WTC11 (cell line): ENCODE results near the gene C1orf167. TPM values are rescaled to one million over a fixed set of nuclear protein-coding genes. Genes with fewer than 3 reads are reported as not detected.

ENCODE experiments used
- ATAC-seq: fragments of 200-7000 bp; cut with Tn5 transposase; 2 replicates; pipeline ENCODE4 v1.10.0; 2021; ENCODE audit warnings: mild to moderate bottlenecking, moderate library complexity
- CTCF ChIA-PET: fragments of 300-600 bp; sonication (Branson Sonifier 250); formaldehyde crosslinking; loops from one replicate; lab custom pipeline; 2021; ENCODE audit warnings: antibody characterized with exemption; lab: Charles Lee
- POLR2A ChIA-PET: fragments of 350-600 bp; sonication (Branson Sonifier 250); formaldehyde crosslinking; loops from one replicate; lab custom pipeline; 2021; ENCODE audit warnings: antibody characterized with exemption; lab: Charles Lee
- DNase-seq: peaks from one replicate; pipeline ENCODE4 v3.0.0; 2021; ENCODE audit warnings: low spot score
- H3K27ac Mint-ChIP-seq: 2 replicates; pipeline ENCODE4 v1.8.0; 2021; ENCODE audit warnings: mixed read lengths
- H3K27me3 Mint-ChIP-seq: 2 replicates; pipeline ENCODE4 v1.8.0; 2021; ENCODE audit warnings: low read depth, mild to moderate bottlenecking, moderate library complexity, mixed read lengths
- H3K36me3 Mint-ChIP-seq: 2 replicates; pipeline ENCODE4 v1.8.0; 2021; ENCODE audit warnings: mixed read lengths
- H3K4me1 Mint-ChIP-seq: 2 replicates; pipeline ENCODE4 v1.8.0; 2022; ENCODE audit warnings: mixed read lengths
- H3K4me3 Mint-ChIP-seq: 2 replicates; pipeline ENCODE4 v1.8.0; 2021; ENCODE audit warnings: mild to moderate bottlenecking, moderate library complexity, mixed read lengths
- H3K9me3 Mint-ChIP-seq: 2 replicates; pipeline ENCODE4 v1.8.0; 2021; ENCODE audit warnings: mixed read lengths
- CREB1 ChIP-seq: sonication (generic); formaldehyde crosslinking; IDR thresholded peaks from 2 replicates; pipeline ENCODE4 v1.8.0; 2023; ENCODE audit warnings: mild to moderate bottlenecking, missing genetic modification reagents
- FOXK1 ChIP-seq: sonication (generic); formaldehyde crosslinking; IDR thresholded peaks from 2 replicates; pipeline ENCODE4 v1.8.0; 2022; ENCODE audit warnings: mild to moderate bottlenecking, moderate library complexity, missing genetic modification reagents
- GRHL2 ChIP-seq: fragments of 250-450 bp; sonication (Bioruptor Pico); IDR thresholded peaks from 2 replicates; pipeline ENCODE4 v1.8.0; 2022; ENCODE audit warnings: mild to moderate bottlenecking, moderate library complexity; ENCODE audit not compliant: insufficient replicate concordance, severe bottlenecking
- JUN ChIP-seq: sonication (generic); formaldehyde crosslinking; IDR thresholded peaks from 2 replicates; pipeline ENCODE4 v1.8.0; 2023; ENCODE audit warnings: mild to moderate bottlenecking, missing genetic modification reagents
- MYBL2 ChIP-seq: sonication (generic); formaldehyde crosslinking; IDR thresholded peaks from 2 replicates; pipeline ENCODE4 v1.8.1; 2023; ENCODE audit warnings: mild to moderate bottlenecking, moderate library complexity, missing genetic modification reagents
- OVOL2 ChIP-seq: fragments of 250-450 bp; sonication (Bioruptor Pico); IDR thresholded peaks from 2 replicates; pipeline ENCODE4 v1.9.0; 2021; ENCODE audit warnings: mild to moderate bottlenecking, borderline replicate concordance
- SP1 ChIP-seq: sonication (generic); formaldehyde crosslinking; conservative IDR thresholded peaks from 2 replicates; pipeline ENCODE4 v1.8.1; 2022; ENCODE audit warnings: missing genetic modification reagents
- TEAD1 ChIP-seq: sonication (generic); formaldehyde crosslinking; IDR thresholded peaks from 2 replicates; pipeline ENCODE4 v1.8.0; 2022; ENCODE audit warnings: mild to moderate bottlenecking, missing genetic modification reagents
- TEAD4 ChIP-seq: sonication (generic); formaldehyde crosslinking; IDR thresholded peaks from 2 replicates; pipeline ENCODE4 v1.8.0; 2022; ENCODE audit warnings: mild to moderate bottlenecking, missing genetic modification reagents
- ZBTB21 ChIP-seq: sonication (generic); formaldehyde crosslinking; IDR thresholded peaks from 2 replicates; pipeline ENCODE4 v1.8.1; 2023; ENCODE audit warnings: mild to moderate bottlenecking, missing genetic modification reagents, borderline replicate concordance
- ZNF219 ChIP-seq: sonication (generic); formaldehyde crosslinking; IDR thresholded peaks from 2 replicates; pipeline ENCODE4 v1.8.0; 2023; ENCODE audit warnings: missing genetic modification reagents, mild to moderate bottlenecking, borderline replicate concordance
- ZNF317 ChIP-seq: sonication (generic); formaldehyde crosslinking; IDR thresholded peaks from 2 replicates; pipeline ENCODE4 v1.8.1; 2023; ENCODE audit warnings: low read depth, mild to moderate bottlenecking, moderate library complexity, missing genetic modification reagents, borderline replicate concordance
- total RNA-seq: library from RNA; stranded (reverse); gene quantifications from 3 replicates; pipeline ENCODE4 v1.2.3, GENCODE V29; 2021
- TF ChIP-seq, protein P1 (sequence below): sonication (generic); formaldehyde crosslinking; IDR thresholded peaks from 2 replicates; pipeline ENCODE4 v1.8.1; 2022; ENCODE audit warnings: missing genetic modification reagents, borderline replicate concordance
- TF ChIP-seq, protein P2 (sequence below): fragments of 250-450 bp; sonication (Bioruptor Pico); IDR thresholded peaks from 2 replicates; pipeline ENCODE4 v2.1.2; 2022; ENCODE audit warnings: mild to moderate bottlenecking, moderate library complexity
- TF ChIP-seq, protein P3 (sequence below): sonication (generic); formaldehyde crosslinking; IDR thresholded peaks from 2 replicates; pipeline ENCODE4 v1.8.1; 2023; ENCODE audit warnings: mild to moderate bottlenecking, missing genetic modification reagents, moderate library complexity
- TF ChIP-seq, protein P4 (sequence below): sonication (generic); formaldehyde crosslinking; IDR thresholded peaks from 2 replicates; pipeline ENCODE4 v1.8.1; 2023; ENCODE audit warnings: mild to moderate bottlenecking, missing genetic modification reagents
- TF ChIP-seq, protein P5 (sequence below): sonication (generic); formaldehyde crosslinking; IDR thresholded peaks from 2 replicates; pipeline ENCODE4 v1.8.1; 2022; ENCODE audit warnings: low read depth, mild to moderate bottlenecking, moderate library complexity, missing genetic modification reagents, borderline replicate concordance
- TF ChIP-seq, protein P6 (sequence below): sonication (generic); formaldehyde crosslinking; IDR thresholded peaks from 2 replicates; pipeline ENCODE4 v1.8.1; 2023; ENCODE audit warnings: mild to moderate bottlenecking, moderate library complexity, missing genetic modification reagents
- TF ChIP-seq, protein P7 (sequence below): sonication (generic); formaldehyde crosslinking; IDR thresholded peaks from 2 replicates; pipeline ENCODE4 v1.8.0; 2023; ENCODE audit warnings: missing genetic modification reagents, mild to moderate bottlenecking, borderline replicate concordance

Gene C1orf167
- total RNA-seq, 1 experiment from 2014 or later, result 1.2 TPM

DNA sequence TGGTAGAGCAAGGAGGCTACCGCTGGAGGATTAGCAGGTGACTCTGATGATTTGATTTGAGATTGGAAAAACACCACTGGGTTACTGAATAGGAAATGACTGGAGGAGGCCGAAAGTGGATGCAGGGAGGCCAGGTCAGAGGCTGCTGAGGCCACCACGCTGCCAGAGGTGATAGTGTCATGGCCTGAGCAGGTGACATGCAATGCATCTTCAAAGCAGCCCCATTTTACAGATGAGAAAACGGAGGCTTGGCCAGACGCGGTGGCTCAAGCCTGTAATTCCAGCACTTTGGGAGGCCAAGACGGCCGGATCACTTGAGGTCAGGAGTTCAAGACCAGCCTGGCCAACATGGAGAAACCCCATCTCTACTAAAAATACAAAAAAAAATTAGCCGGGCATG lies 12.8 kb downstream of the C1orf167 start (continued):
- TF ChIP-seq, protein P1, sequence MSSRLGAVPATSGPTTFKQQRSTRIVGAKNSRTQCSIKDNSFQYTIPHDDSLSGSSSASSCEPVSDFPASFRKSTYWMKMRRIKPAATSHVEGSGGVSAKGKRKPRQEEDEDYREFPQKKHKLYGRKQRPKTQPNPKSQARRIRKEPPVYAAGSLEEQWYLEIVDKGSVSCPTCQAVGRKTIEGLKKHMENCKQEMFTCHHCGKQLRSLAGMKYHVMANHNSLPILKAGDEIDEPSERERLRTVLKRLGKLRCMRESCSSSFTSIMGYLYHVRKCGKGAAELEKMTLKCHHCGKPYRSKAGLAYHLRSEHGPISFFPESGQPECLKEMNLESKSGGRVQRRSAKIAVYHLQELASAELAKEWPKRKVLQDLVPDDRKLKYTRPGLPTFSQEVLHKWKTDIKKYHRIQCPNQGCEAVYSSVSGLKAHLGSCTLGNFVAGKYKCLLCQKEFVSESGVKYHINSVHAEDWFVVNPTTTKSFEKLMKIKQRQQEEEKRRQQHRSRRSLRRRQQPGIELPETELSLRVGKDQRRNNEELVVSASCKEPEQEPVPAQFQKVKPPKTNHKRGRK (CRISPR knock-in tag), result no peak
- TF ChIP-seq, protein P2, sequence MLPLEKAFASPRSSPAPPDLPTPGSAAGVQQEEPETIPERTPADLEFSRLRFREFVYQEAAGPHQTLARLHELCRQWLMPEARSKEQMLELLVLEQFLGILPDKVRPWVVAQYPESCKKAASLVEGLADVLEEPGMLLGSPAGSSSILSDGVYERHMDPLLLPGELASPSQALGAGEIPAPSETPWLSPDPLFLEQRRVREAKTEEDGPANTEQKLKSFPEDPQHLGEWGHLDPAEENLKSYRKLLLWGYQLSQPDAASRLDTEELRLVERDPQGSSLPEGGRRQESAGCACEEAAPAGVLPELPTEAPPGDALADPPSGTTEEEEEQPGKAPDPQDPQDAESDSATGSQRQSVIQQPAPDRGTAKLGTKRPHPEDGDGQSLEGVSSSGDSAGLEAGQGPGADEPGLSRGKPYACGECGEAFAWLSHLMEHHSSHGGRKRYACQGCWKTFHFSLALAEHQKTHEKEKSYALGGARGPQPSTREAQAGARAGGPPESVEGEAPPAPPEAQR (CRISPR knock-in tag), result no peak

DNA sequence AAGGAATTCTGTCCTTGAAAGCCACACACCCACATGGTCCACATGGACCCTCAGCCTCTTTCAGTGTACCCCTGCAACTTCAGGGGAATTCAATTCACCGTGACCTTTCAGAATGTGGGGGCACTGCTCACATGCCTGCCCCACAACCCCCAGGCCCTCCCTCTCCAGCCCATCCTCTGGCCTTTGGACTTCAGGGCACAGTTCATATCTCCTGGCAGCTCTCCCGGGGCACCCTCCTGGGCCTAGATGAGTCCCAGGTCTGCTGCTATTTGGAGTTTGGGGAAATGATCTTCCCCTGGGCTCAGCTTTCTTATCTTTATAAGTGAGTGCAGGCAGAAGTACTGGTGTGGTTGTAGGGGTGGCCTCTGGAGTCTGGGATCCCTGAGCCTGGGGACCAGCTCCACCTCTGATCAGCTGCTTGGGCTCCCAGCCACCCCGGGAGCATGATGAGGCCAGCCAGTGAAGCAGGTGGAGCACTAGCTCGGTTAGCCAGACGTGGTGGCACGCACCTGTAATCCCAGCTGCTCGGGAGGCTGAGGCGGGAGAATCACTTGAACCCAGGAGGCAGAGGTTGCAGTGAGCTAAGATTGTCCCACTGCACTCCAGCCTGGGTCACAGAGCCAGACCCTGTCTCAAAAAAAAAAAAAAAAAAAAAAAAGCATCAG lies 15.8 kb downstream of the C1orf167 start:
- no peaks in the 10 kb centered on the region for H3K27me3 Mint-ChIP-seq
- no peak for DNase-seq
- H3K4me3 Mint-ChIP-seq, result no peak overlapping the region
- no peaks in the 10 kb centered on the region for H3K4me1 Mint-ChIP-seq
- ATAC-seq, result no peak
- H3K9me3 Mint-ChIP-seq, result no peaks in the 10 kb centered on the region
- H3K36me3 Mint-ChIP-seq, result no peaks in the 10 kb centered on the region
- no peak for TF ChIP-seq OVOL2 (CRISPR knock-in tag)
- TF ChIP-seq ZBTB21 (CRISPR knock-in tag), result no peak
- no peak for TF ChIP-seq FOXK1
- TF ChIP-seq SP1 (CRISPR knock-in tag), result no peak
- no peak for TF ChIP-seq CREB1 (CRISPR knock-in tag)
- TF ChIP-seq ZNF219, result no peak
- TF ChIP-seq, protein P3, sequence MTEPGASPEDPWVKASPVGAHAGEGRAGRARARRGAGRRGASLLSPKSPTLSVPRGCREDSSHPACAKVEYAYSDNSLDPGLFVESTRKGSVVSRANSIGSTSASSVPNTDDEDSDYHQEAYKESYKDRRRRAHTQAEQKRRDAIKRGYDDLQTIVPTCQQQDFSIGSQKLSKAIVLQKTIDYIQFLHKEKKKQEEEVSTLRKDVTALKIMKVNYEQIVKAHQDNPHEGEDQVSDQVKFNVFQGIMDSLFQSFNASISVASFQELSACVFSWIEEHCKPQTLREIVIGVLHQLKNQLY (CRISPR knock-in tag), result no peak
- no peak for TF ChIP-seq TEAD1 (CRISPR knock-in tag)
- TF ChIP-seq GRHL2, result no peak
- TF ChIP-seq, protein P2 (CRISPR knock-in tag), result no peak
- TF ChIP-seq, protein P4, sequence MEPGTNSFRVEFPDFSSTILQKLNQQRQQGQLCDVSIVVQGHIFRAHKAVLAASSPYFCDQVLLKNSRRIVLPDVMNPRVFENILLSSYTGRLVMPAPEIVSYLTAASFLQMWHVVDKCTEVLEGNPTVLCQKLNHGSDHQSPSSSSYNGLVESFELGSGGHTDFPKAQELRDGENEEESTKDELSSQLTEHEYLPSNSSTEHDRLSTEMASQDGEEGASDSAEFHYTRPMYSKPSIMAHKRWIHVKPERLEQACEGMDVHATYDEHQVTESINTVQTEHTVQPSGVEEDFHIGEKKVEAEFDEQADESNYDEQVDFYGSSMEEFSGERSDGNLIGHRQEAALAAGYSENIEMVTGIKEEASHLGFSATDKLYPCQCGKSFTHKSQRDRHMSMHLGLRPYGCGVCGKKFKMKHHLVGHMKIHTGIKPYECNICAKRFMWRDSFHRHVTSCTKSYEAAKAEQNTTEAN, result no peak
- TF ChIP-seq TEAD4 (CRISPR knock-in tag), result no peak
- TF ChIP-seq MYBL2 (CRISPR knock-in tag), result no peak
- TF ChIP-seq, protein P5, sequence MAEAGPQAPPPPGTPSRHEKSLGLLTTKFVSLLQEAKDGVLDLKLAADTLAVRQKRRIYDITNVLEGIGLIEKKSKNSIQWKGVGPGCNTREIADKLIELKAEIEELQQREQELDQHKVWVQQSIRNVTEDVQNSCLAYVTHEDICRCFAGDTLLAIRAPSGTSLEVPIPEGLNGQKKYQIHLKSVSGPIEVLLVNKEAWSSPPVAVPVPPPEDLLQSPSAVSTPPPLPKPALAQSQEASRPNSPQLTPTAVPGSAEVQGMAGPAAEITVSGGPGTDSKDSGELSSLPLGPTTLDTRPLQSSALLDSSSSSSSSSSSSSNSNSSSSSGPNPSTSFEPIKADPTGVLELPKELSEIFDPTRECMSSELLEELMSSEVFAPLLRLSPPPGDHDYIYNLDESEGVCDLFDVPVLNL (CRISPR knock-in tag), result no peak
- TF ChIP-seq, protein P6, sequence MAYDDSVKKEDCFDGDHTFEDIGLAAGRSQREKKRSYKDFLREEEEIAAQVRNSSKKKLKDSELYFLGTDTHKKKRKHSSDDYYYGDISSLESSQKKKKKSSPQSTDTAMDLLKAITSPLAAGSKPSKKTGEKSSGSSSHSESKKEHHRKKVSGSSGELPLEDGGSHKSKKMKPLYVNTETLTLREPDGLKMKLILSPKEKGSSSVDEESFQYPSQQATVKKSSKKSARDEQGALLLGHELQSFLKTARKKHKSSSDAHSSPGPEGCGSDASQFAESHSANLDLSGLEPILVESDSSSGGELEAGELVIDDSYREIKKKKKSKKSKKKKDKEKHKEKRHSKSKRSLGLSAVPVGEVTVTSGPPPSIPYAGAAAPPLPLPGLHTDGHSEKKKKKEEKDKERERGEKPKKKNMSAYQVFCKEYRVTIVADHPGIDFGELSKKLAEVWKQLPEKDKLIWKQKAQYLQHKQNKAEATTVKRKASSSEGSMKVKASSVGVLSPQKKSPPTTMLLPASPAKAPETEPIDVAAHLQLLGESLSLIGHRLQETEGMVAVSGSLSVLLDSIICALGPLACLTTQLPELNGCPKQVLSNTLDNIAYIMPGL, result no peak
- TF ChIP-seq, protein P7, sequence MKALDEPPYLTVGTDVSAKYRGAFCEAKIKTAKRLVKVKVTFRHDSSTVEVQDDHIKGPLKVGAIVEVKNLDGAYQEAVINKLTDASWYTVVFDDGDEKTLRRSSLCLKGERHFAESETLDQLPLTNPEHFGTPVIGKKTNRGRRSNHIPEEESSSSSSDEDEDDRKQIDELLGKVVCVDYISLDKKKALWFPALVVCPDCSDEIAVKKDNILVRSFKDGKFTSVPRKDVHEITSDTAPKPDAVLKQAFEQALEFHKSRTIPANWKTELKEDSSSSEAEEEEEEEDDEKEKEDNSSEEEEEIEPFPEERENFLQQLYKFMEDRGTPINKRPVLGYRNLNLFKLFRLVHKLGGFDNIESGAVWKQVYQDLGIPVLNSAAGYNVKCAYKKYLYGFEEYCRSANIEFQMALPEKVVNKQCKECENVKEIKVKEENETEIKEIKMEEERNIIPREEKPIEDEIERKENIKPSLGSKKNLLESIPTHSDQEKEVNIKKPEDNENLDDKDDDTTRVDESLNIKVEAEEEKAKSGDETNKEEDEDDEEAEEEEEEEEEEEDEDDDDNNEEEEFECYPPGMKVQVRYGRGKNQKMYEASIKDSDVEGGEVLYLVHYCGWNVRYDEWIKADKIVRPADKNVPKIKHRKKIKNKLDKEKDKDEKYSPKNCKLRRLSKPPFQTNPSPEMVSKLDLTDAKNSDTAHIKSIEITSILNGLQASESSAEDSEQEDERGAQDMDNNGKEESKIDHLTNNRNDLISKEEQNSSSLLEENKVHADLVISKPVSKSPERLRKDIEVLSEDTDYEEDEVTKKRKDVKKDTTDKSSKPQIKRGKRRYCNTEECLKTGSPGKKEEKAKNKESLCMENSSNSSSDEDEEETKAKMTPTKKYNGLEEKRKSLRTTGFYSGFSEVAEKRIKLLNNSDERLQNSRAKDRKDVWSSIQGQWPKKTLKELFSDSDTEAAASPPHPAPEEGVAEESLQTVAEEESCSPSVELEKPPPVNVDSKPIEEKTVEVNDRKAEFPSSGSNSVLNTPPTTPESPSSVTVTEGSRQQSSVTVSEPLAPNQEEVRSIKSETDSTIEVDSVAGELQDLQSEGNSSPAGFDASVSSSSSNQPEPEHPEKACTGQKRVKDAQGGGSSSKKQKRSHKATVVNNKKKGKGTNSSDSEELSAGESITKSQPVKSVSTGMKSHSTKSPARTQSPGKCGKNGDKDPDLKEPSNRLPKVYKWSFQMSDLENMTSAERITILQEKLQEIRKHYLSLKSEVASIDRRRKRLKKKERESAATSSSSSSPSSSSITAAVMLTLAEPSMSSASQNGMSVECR (CRISPR knock-in tag), result no peak
- TF ChIP-seq JUN (CRISPR knock-in tag), result no peak
- TF ChIP-seq ZNF317, result no peak
- no peak overlapping the region for H3K27ac Mint-ChIP-seq
- ChIA-PET CTCF (interaction anchor here (0.6 to 2.3 kb wide), 3 partner anchors 8 to 137 kb away, joined by 3 to 16 read pairs (median 4); no protein-coding TSS in a partner anchor), POLR2A (interaction anchor here (0.5 kb wide), 1 partner anchor 130 kb away, joined by 3 read pairs; no protein-coding TSS in a partner anchor)
